Measurements from ENCODE around the gene DSG3.
A peak's percentile ranks its signal among the peaks of the same experiment; 100 is the strongest.

DSG3 gene

DNA sequence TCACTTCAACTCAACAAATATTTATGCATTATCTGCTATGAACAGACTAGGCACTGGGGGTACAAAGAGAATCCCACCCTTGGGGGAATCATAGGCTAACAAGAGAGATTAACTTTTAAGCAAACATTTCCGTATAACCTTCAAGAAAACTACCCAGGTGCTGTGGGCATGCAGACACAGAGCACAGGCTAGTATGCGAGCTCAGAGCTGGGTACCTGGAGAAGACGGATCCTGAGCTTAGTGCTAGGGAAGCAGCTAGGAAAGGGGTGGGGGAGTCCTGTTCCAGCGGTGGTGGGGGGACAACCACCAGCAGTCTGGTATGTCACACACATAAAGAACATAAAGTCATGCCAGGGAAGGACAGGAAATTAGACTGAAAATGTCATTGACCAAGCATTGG, 17.5 kb upstream of the DSG3 start:
- no peak for TF ChIP-seq CTCF (IDR thresholded peaks at IDR 0.05; ENCODE audit: insufficient read depth, low read depth, low read length, missing control alignments)
- no peak for DNase-seq (ENCODE audit: low read depth)
- no peak overlapping the region for H3K4me3 ChIP-seq (ENCODE audit: low read length)

- TF ChIP-seq CTCF (IDR thresholded peaks at IDR 0.05; ENCODE audit: insufficient read depth, low read depth, low read length, missing control alignments) = no peak
- DNase-seq (ENCODE audit: low read depth) = no peak
- H3K4me3 ChIP-seq (ENCODE audit: low read length) = no peak overlapping the region
Measured at GRCh38 chr18:31430554-31430953, 17.0 kb upstream of the DSG3 start.

DNA sequence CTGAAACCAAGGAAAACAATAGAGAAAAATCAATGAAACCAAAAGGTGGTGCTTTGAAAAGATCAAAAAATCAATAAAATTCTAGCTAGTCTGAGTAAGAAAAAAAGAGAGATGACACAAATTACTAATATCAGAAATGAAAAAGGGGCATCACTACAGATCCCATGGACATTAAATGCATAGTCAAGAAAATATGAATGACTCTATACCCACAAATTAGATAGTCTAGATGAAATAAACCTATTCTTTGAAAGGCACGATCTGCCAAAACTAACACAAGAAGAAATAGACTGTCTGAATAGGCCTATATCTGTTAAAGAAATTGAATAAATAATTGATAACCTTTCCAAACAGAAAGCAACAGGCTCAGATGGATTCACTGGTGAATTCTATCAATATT, 15.2 kb upstream of the DSG3 start:
- TF ChIP-seq CTCF (IDR thresholded peaks at IDR 0.05; ENCODE audit: insufficient read depth, low read depth, low read length, missing control alignments) = no peak
- DNase-seq (ENCODE audit: low read depth) = no peak

DNA sequence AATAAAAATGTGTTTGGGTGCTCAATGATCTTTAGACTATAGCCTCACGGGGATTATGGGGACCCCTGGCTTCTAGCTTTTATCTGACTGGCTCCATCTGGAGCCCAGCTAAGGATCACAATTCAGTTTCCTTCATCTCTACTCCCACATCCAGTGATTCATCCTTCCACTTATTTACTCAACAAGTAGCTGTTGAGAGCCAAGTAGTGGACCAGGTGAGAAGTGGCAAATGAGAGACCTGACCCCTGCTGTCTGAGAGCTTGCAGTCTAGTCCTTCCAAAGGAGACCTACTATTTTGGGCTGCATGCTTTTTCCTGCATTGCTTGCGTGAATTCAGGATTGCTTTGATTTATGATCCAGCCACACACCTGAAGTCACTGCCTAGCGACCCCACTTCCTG, 10.7 kb upstream of the DSG3 start:
- TF ChIP-seq CTCF (IDR thresholded peaks at IDR 0.05; ENCODE audit: insufficient read depth, low read depth, low read length, missing control alignments) = no peak
- H3K4me3 ChIP-seq (ENCODE audit: low read length) = no peak overlapping the region

More for the DNA sequence above, 15.2 kb upstream of the DSG3 start:
- H3K4me3 ChIP-seq (ENCODE audit: low read length) = no peak overlapping the region

DNA sequence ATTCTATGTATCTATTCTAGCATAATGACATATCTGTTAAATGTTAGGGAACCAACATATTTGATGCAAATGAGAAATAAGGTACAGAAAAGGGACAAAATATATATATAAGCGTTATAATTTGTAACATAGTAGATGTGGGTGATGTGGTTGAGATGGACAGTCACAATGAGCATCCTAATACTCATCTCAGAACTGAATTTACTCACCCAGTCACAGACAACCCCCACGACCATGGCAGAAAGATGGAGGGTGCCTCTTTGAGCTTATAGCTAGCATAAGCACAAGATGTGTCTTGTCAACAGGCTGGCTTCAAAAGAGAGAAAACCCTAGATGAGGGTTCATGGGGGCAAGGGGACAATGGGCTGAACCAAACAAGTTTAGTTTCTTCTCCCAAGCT, 9.1 kb upstream of the DSG3 start:
- DNase-seq (ENCODE audit: low read depth) = no peak
- TF ChIP-seq CTCF (IDR thresholded peaks at IDR 0.05; ENCODE audit: insufficient read depth, low read depth, low read length, missing control alignments) = no peak

More for the DNA sequence above, 10.7 kb upstream of the DSG3 start:
- peak; percentile 56 for DNase-seq (ENCODE audit: low read depth)

DNA sequence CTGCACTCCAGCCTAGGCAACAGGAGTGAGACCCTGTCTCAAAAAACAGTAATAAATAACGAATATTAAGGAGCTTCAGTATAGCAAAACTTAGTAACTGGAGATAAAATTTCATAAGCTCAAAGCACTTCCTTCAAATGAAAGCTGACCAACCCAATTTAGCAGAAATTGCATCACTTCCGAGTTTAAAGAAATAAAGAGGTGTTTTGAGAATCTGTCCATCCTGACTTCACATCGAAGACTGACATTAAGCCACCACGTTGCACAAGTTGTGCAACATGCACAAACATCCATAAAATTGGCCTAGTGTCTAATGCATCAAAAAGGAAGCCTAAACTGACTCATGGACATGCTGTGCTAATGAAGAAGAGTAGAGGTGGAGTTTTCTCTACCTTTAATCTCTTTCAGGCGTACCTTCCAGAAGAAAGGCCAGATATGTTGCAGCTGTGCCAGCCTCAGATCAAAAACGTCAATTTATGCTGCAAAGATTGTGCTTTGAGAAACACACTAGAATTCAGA, 7.7 kb upstream of the DSG3 start:
- DNase-seq (ENCODE audit: low read depth) = peak; percentile 48
- H3K4me3 ChIP-seq (ENCODE audit: low read length) = no peak overlapping the region
- no peak for TF ChIP-seq CTCF (IDR thresholded peaks at IDR 0.05; ENCODE audit: insufficient read depth, low read depth, low read length, missing control alignments)

More for the DNA sequence above, 9.1 kb upstream of the DSG3 start:
- no peak overlapping the region for H3K4me3 ChIP-seq (ENCODE audit: low read length)

GRCh38 chr18:31440787-31441186, 6.8 kb upstream of the DSG3 start:
- no peak for TF ChIP-seq CTCF (IDR thresholded peaks at IDR 0.05; ENCODE audit: insufficient read depth, low read depth, low read length, missing control alignments)
- no peak for DNase-seq (ENCODE audit: low read depth)
- no peak overlapping the region for H3K4me3 ChIP-seq (ENCODE audit: low read length)

Data from epithelial cell of esophagus (primary cell).